ENCODE measurements around the gene CFTR. TPM values are rescaled to one million over a fixed set of nuclear protein-coding genes. Genes with fewer than 3 reads are reported as not detected.

Gene CFTR
- total RNA-seq, 2 donors from 2014 or later, result 2.0 to 3.5 TPM

GRCh38 chr7:117605712-117606111 is 125.9 kb downstream of the CFTR start:
- Mint-ChIP-seq H3K9me3 (no peaks in the 10 kb centered on the region), H3K27ac (no peak overlapping the region), H3K4me1 (no peaks in the 10 kb centered on the region), H3K4me3 (no peak overlapping the region), H3K27me3 (ENCODE audit: insufficient read depth) (no peaks in the 10 kb centered on the region), H3K36me3 (ENCODE audit: low read depth) (no peaks in the 10 kb centered on the region)
- Histone ChIP-seq H3K36me3 (ENCODE audit: control insufficient read depth, insufficient read depth, low read length) (no peaks in the 10 kb centered on the region), H3K27ac (ENCODE audit: low read depth, low read length) (no peak overlapping the region), H3K4me1 (ENCODE audit: control insufficient read depth, insufficient read depth, low read length) (no peaks in the 10 kb centered on the region), H3K9ac (ENCODE audit: extremely low read depth, low read length, poor library complexity, severe bottlenecking) (no peak overlapping the region), H3K4me3 (ENCODE audit: low read length) (no peak overlapping the region), H3K27me3 (ENCODE audit: control insufficient read depth, insufficient read depth, low read length, poor library complexity, severe bottlenecking) (no peaks in the 10 kb centered on the region), H3K9me3 (ENCODE audit: control insufficient read depth, low read length) (no peaks in the 10 kb centered on the region)
- DNase-seq, result no peak
- TF ChIP-seq CTCF (conservative IDR thresholded peaks at IDR 0.05), result no peak

- Histone ChIP-seq H3K9me3 (ENCODE audit: control insufficient read depth, low read length) (no peaks in the 10 kb centered on the region), H3K36me3 (ENCODE audit: control insufficient read depth, insufficient read depth, low read length) (no peaks in the 10 kb centered on the region), H3K4me3 (ENCODE audit: low read length) (no peak overlapping the region), H3K4me1 (ENCODE audit: control insufficient read depth, insufficient read depth, low read length) (no peaks in the 10 kb centered on the region), H3K27me3 (ENCODE audit: control insufficient read depth, insufficient read depth, low read length, poor library complexity, severe bottlenecking) (no peaks in the 10 kb centered on the region), H3K9ac (ENCODE audit: extremely low read depth, low read length, poor library complexity, severe bottlenecking) (no peak overlapping the region), H3K27ac (ENCODE audit: low read depth, low read length) (no peak overlapping the region)
- no peak for TF ChIP-seq CTCF (conservative IDR thresholded peaks at IDR 0.05)
- Mint-ChIP-seq H3K4me3 (no peak overlapping the region), H3K27ac (no peak overlapping the region), H3K4me1 (no peaks in the 10 kb centered on the region), H3K9me3 (no peaks in the 10 kb centered on the region), H3K36me3 (ENCODE audit: low read depth) (no peaks in the 10 kb centered on the region), H3K27me3 (ENCODE audit: insufficient read depth) (no peaks in the 10 kb centered on the region)
- no peak for DNase-seq
- 91 to 93% methylated on average over 2 to 3 of the region's 3 CpGs for WGBS, 2 experiments (ENCODE audit: insufficient coverage in 1 of 2, insufficient read length in 1 of 2)
Observed at GRCh38 chr7:117606132-117606531, 126.3 kb downstream of the CFTR start.

GRCh38 chr7:117610396-117610795 is 130.6 kb downstream of the CFTR start:
- WGBS, 2 experiments (ENCODE audit: insufficient coverage in 1 of 2, insufficient read length in 1 of 2), result 100% methylated on average over 1 of the region's 2 CpGs; no CpG with 5 or more reads in 1 of the 2 experiments
- Histone ChIP-seq H3K27ac (ENCODE audit: low read depth, low read length) (no peak overlapping the region), H3K9ac (ENCODE audit: extremely low read depth, low read length, poor library complexity, severe bottlenecking) (no peak overlapping the region), H3K36me3 (ENCODE audit: control insufficient read depth, insufficient read depth, low read length) (no peaks in the 10 kb centered on the region), H3K4me1 (ENCODE audit: control insufficient read depth, insufficient read depth, low read length) (no peaks in the 10 kb centered on the region), H3K9me3 (ENCODE audit: control insufficient read depth, low read length) (no peaks in the 10 kb centered on the region), H3K4me3 (ENCODE audit: low read length) (no peak overlapping the region), H3K27me3 (ENCODE audit: control insufficient read depth, insufficient read depth, low read length, poor library complexity, severe bottlenecking) (no peaks in the 10 kb centered on the region)
- DNase-seq, result no peak
- Mint-ChIP-seq H3K4me3 (no peak overlapping the region), H3K27ac (no peak overlapping the region), H3K4me1 (no peaks in the 10 kb centered on the region), H3K9me3 (no peaks in the 10 kb centered on the region), H3K36me3 (ENCODE audit: low read depth) (no peaks in the 10 kb centered on the region), H3K27me3 (ENCODE audit: insufficient read depth) (no peaks in the 10 kb centered on the region)
- no peak for TF ChIP-seq CTCF (conservative IDR thresholded peaks at IDR 0.05)
